IMR-90 (cell line): ENCODE measurements around the gene QDPR.

Experiments used
- BHLHE40 ChIP-seq: fragments of 150-350 bp; IDR thresholded peaks from 2 replicates; pipeline ENCODE4 v1.6.1; 2016; ENCODE audit warnings: mild to moderate bottlenecking, low read depth, low read length
- CEBPB ChIP-seq: IDR thresholded peaks from 2 replicates; pipeline ENCODE4 v1.6.1; 2012; ENCODE audit warnings: low read depth, low read length, improper control_type of control experiment
- FOS ChIP-seq: fragments of 150-350 bp; IDR thresholded peaks from 2 replicates; pipeline ENCODE4 v1.6.1; 2016; ENCODE audit warnings: low read depth, low read length
- MAFK ChIP-seq: IDR thresholded peaks from 2 replicates; pipeline ENCODE4 v1.6.1; 2012; ENCODE audit warnings: low read depth, low read length, improper control_type of control experiment
- MAZ ChIP-seq: IDR thresholded peaks from 2 replicates; pipeline ENCODE4 v1.6.1; 2012; ENCODE audit warnings: low read depth, mild to moderate bottlenecking, low read length, improper control_type of control experiment, moderate library complexity, borderline replicate concordance
- MXI1 ChIP-seq: IDR thresholded peaks from 2 replicates; pipeline ENCODE4 v1.6.1; 2012; ENCODE audit warnings: low read depth, mild to moderate bottlenecking, low read length, moderate library complexity, borderline replicate concordance
- NFE2L2 ChIP-seq: fragments of 150-350 bp; IDR thresholded peaks from 2 replicates; pipeline ENCODE4 v1.6.1; 2016; ENCODE audit warnings: low read depth, mild to moderate bottlenecking, low read length
- POLR2A ChIP-seq: IDR thresholded peaks from 2 replicates; pipeline ENCODE4 v1.6.1; 2012; ENCODE audit warnings: mild to moderate bottlenecking, low read depth, low read length
- RAD21 ChIP-seq: IDR thresholded peaks from 2 replicates; pipeline ENCODE4 v1.6.1; 2012; ENCODE audit warnings: low read length, improper control_type of control experiment
- RCOR1 ChIP-seq: IDR thresholded peaks from 2 replicates; pipeline ENCODE4 v1.6.1; 2012; ENCODE audit warnings: mild to moderate bottlenecking, low read length, improper control_type of control experiment; ENCODE audit not compliant: insufficient replicate concordance
- RFX5 ChIP-seq: IDR thresholded peaks from 2 replicates; pipeline ENCODE4 v1.8.0; 2012; ENCODE audit warnings: low read depth, mild to moderate bottlenecking, low read length, moderate library complexity
- SMC3 ChIP-seq: fragments of 150-350 bp; IDR thresholded peaks from 2 replicates; pipeline ENCODE4 v1.6.1; 2016; ENCODE audit warnings: low read depth, mild to moderate bottlenecking, antibody characterized with exemption, low read length, moderate library complexity
- TF ChIP-seq, protein P1 (sequence below): conservative IDR thresholded peaks from 2 replicates; pipeline ENCODE4 v1.5.1; 2012; ENCODE audit warnings: mild to moderate bottlenecking, low read depth, low read length, improper control_type of control experiment
- TF ChIP-seq, protein P2 (sequence below): fragments of 150-350 bp; IDR thresholded peaks from 2 replicates; pipeline ENCODE4 v1.6.1; 2017; ENCODE audit warnings: mild to moderate bottlenecking, antibody characterized with exemption, low read length, low read depth

DNA sequence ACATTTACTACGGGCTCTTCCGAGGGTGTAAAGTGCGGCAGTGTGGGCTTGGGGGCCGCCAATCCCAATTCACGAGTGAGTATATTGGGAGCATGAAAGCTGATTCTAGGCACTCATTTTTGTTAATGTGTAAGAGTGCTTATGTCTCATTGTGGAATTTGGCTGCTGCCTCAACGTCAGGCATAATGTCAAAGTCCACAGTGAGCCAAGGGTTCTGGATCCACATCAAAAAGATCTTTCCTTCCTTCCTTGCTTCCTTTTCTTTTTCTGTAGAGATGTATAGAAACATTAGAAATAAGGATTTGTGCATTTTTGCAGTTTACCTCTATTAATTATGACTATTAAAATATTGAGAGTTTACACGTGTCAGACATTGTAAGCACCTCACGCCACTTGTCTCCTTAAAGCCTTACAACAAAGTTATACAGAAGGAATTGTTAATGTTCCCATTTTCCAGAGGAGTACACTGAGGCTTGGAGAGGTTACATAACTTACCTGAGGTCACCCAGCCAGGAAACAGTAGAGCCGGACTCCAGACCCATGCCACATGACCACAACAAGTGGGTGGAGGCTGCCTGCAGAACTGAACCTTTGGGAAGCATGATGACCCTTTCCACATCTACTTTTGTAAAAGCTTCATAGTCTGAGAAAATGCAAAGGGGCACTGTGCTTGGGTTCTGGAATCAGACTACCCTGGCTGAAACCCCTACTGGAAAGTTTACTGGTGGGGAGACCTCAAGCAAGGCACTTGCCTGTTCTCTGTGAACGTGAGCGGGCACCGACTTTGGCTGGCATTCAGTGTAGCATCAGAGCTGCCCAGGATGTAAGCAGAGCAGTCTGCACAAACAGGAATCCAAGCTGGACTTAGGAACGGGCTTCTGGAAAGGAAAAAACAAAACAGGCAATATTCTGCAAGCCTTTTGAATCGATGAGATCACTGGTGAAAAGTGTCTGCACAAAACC lies 3.8 kb upstream of the QDPR start:
- TF ChIP-seq, protein P1, sequence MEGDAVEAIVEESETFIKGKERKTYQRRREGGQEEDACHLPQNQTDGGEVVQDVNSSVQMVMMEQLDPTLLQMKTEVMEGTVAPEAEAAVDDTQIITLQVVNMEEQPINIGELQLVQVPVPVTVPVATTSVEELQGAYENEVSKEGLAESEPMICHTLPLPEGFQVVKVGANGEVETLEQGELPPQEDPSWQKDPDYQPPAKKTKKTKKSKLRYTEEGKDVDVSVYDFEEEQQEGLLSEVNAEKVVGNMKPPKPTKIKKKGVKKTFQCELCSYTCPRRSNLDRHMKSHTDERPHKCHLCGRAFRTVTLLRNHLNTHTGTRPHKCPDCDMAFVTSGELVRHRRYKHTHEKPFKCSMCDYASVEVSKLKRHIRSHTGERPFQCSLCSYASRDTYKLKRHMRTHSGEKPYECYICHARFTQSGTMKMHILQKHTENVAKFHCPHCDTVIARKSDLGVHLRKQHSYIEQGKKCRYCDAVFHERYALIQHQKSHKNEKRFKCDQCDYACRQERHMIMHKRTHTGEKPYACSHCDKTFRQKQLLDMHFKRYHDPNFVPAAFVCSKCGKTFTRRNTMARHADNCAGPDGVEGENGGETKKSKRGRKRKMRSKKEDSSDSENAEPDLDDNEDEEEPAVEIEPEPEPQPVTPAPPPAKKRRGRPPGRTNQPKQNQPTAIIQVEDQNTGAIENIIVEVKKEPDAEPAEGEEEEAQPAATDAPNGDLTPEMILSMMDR, result no peak
- TF ChIP-seq FOS (no peak), RAD21 (no peak), RFX5 (no peak), SMC3 (no peak), CEBPB (no peak), POLR2A (no peak), BHLHE40 (no peak), MAFK (no peak), NFE2L2 (no peak), MXI1 (no peak), RCOR1 (no peak), MAZ (no peak)
- TF ChIP-seq, protein P2, sequence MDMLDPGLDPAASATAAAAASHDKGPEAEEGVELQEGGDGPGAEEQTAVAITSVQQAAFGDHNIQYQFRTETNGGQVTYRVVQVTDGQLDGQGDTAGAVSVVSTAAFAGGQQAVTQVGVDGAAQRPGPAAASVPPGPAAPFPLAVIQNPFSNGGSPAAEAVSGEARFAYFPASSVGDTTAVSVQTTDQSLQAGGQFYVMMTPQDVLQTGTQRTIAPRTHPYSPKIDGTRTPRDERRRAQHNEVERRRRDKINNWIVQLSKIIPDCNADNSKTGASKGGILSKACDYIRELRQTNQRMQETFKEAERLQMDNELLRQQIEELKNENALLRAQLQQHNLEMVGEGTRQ, result no peak
